ELR (cell line): ENCODE data around the gene ASTE1.
"Not testable (repeated sequence)": the region's sequence is repeated elsewhere in the genome, so short reads cannot be mapped to it uniquely, and the experiment has no call there.

Experiments
- DNase-seq: peaks from one replicate; pipeline ENCODE4 v3.0.0-alpha.2; 2015; ENCODE audit warnings: low read depth

The ASTE1 gene, protein sequence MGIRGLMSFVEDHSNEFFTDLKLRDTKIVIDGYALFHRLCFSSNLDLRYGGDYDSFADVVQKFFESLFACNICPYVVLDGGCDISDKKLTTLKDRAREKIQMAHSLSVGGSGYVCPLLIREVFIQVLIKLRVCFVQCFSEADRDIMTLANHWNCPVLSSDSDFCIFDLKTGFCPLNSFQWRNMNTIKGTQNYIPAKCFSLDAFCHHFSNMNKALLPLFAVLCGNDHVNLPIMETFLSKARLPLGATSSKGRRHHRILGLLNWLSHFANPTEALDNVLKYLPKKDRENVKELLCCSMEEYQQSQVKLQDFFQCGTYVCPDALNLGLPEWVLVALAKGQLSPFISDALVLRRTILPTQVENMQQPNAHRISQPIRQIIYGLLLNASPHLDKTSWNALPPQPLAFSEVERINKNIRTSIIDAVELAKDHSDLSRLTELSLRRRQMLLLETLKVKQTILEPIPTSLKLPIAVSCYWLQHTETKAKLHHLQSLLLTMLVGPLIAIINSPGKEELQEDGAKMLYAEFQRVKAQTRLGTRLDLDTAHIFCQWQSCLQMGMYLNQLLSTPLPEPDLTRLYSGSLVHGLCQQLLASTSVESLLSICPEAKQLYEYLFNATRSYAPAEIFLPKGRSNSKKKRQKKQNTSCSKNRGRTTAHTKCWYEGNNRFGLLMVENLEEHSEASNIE

DNA sequence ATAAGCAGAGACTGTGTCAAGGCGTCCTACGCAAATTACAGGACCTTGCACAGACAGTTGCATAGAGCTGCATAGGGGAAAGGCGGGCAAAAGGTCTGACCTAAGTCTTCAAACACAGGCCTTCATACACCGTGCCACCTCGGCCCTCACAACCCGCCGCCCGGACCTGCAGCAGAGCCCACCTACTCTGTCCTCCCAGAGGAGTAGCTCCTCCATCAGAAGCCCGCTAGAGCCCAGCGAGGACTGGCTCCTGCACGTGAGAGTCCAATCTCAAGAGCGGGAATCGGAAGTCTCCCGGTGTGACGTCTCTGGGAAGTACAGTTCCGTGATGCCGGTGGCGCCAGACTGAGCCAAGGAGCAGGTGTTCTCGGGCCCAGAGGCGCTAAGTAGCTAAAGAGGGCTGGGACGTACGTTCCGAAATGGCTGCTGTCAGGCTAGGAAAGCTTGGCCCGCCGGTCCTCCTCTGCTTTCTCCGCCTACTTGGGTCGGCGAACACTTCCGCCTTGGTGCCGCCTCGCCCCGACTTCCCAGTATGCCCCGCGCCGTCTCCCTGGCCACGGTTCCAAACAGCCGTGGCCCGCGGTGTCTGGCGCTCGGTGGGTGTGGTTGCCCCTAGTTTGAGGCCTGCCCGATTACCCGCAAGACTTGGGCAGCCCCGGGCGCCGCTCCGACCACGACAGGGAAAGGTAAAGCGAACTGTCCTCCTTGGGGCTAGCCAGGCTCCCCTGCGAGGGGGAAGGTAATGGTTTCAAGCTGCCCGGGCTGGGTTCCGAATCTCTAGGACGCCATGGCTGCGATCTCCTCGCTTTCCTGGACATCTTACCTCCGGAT, at the start of gene ASTE1, which contains the start of gene NEK11:
Gene ASTE1 (minus strand): TSS at position 505 of the 831 bp plus-strand sequence. CDS start 1,519 bp downstream, outside the sequence.
Gene NEK11 (plus strand): TSS at position 557 of the 831 bp plus-strand sequence. CDS start 2,832 bp downstream, outside the sequence.
- DNase-seq, result peak; percentile 88

DNA sequence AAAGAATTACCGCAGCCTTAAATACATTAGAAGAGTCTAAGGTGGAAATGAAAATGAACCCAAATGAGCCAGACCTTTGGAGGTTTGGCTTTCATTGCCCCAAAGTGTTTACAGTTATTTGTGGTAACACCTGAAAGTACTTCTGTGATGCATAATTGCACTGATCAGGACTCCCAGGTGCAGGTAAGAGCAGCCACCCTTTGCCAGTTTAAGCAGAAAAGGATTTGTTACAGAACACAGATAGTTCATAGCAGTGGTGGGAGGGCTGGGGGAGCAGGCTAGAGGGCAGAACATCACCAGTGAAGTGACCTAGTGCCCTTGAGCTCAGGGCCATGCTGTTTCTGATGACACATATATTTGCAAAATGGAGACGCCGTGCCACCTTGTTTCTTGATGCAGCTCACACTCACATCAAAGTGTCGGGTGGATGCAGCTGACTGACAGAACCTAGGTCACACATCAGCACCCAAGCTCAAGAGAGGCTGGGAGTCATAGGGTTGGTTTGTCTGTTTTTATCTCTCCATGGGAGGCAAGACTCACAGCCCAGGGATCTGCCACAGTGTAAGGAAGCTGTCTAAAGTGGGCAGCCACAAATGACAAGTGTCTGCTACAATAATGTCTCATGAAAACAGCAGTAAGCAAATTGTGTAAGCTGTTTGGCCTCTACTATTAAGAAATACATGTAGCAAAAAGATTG, 49.2 kb upstream of the ASTE1 start:
- no peak for DNase-seq

GRCh38 chr3:131072845-131073244, 46.2 kb upstream of the ASTE1 start:
- DNase-seq, result peak; percentile 37

- DNase-seq, result peak; percentile 81
These were observed 45.5 kb upstream of the ASTE1 start for GRCh38 chr3:131072099-131072559.

DNA sequence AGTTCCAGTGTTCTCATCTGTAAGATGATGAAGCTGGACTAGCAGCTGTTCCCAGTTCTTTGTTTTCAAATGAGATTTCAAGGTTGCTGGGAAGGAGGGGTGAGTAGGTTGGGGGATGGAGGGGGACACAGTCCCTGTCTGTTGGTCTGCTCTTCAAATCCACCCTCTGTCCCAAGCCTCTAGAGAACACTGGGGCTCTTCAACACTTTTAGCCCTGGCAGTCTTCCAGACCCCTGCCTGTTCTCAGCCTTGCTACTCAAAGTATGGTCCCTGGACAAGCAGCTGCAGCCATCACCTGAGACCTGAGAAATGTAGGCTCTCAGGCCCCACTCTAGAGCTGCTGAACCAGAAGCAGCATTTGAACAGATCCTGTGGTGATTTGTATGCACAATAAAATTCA, 41.4 kb upstream of the ASTE1 start:
- no peak for DNase-seq

- DNase-seq, result peak; percentile 19
These were observed 26.6 kb upstream of the ASTE1 start for GRCh38 chr3:131053043-131053859.

DNA sequence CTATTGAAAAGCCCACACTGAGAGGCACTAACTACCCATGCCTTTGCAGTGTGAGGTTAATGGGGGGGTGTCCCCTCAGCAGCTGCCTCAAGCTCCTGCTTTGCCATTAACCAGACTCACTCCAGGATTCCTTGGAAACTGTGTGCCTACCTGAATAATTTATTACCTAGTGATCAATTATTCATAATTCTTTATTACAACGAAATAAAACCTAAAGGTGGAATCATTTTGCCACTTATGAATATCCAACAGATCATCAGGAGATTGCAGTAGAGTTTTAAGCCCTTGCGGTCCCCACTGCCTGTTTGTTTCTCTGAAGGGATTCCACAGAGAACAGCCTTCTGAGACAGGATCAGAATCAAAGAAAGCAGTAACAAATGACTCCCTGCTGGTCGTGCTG, 23.4 kb upstream of the ASTE1 start:
- no peak for DNase-seq

GRCh38 chr3:131048030-131048429, 21.4 kb upstream of the ASTE1 start:
- no peak for DNase-seq

GRCh38 chr3:131047582-131047981, 21.0 kb upstream of the ASTE1 start:
- no peak for DNase-seq

GRCh38 chr3:131042271-131042985, 15.8 kb upstream of the ASTE1 start:
- not testable (repeated sequence) for DNase-seq

GRCh38 chr3:131038326-131038725, 11.7 kb upstream of the ASTE1 start:
- DNase-seq, result no peak

DNA sequence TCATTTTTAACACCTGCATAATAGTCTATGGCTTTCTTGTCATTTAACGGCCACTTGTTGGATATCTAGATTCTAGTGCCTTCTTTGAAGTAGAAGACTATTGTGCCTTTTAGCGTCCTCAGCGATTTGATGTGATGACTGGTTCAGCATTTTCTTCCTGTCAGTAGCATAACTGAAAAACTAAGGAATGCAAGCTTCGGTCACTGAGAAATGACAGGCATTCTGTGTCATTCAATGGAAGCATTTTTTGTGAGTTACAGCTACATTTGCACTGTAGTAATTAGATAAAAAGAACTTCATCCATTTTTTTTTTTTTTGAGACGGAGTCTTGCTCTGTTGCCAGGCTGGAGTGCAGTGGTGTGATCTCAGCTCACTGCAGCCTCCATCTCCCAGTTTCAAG, 10.4 kb upstream of the ASTE1 start:
- no peak for DNase-seq

DNA sequence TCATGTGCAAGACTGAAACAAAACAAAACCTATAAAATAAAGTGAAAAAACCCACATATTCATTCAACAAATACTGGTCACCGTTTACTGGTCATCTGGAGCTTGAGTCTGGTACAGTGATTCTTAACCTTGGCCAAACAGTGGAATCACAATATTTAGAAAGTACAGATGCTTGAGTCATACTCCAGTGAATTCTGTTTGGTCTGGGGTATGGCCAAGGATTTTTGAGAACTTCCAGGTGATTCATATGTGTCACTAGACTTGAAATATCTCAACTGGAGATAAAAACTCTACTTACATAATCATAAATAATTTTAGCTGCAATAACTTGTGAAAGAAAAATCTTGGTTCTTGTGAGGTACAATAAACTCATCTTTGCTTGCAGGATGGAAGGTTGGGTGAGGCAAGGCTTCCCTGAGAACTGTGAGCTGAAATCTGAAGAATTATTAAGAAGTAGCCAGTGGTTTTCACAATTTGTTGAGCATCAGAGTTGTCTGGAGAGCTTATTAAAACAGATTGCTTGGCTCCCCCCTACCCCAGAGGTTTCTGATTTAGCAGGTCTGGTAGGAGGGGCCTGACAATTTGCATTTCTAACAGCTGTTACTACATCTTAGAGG, 9.7 kb upstream of the ASTE1 start:
- peak; percentile 53 for DNase-seq

DNA sequence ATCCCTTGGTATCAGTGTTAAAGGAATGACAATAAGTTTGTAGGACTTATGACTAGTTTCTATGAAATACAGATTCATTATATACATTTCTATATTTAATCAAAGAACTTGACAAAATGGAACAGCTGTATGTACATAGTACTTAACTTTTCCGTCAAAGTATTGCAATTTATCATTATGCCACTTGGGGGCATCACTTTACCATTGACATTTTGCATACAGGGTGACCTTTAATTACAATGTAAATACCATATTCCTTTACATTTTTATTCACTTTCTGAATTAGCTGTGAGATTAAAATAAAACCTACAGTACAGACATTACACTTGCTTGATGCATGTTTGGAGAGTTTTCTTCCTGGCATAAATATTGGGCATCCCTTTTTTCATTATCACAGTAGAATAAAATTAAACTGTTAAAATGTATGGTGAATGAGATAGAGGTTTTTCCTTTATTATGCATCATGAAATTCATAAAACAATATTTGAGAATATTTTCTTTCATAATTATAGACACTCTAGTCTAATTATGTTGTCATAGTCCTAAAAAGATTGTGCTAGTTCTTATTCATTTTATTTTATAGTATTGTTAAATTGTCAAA, 7.0 kb upstream of the ASTE1 start:
- DNase-seq, result peak; percentile 63

- DNase-seq, result no peak
These were observed 5.0 kb upstream of the ASTE1 start for GRCh38 chr3:131031660-131032059.

DNA sequence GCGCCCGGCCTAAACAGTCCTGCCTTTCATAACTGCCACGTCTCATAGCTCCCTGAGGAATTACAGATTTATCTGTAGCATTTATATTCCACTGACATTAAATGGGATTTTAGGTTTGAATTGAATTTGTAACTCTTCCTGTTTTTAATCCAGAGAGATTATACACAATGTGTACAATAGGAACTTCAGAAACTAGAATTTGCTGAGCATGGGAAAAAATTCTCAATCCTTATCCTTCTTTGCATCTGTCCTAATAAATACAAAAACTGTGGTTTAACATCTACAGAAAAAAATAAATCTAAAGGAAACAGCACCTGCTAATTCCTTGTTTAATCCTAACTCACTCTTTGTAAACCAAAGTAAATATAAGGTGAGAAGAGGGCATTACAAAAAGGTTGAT, 2.2 kb upstream of the ASTE1 start:
- DNase-seq, result no peak

- DNase-seq, result no peak
These were observed 1.1 kb downstream of the ASTE1 start for GRCh38 chr3:131025539-131025938.

GRCh38 chr3:131020122-131020693, 6.4 kb downstream of the ASTE1 start:
- DNase-seq, result no peak

DNA sequence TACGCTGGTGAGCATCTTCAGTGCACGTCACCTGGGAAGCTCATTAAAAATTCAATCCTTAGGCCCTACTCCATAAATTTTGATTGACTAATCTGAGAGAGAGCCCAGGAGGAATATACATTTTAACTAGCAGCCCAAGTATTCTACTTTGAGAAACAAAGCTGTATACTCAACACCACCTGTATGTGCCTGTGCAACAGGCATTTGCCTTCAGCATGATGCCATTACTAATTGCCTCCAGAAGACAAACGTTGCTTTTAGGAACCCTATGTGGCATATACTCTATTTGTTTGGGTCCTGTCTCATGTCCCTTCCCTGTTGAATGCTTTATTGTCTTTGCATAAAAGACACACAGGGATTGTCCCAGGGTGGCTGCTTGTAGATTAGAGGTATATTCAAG, 7.7 kb downstream of the ASTE1 start:
- no peak for DNase-seq
